Suppressor macrophage treated with lipopolysaccharide for 4 hours (primary cell): ENCODE data around the gene NUPR1.
"Not testable (repeated sequence)": the region's sequence is repeated elsewhere in the genome, so short reads cannot be mapped to it uniquely, and the experiment has no call there.

Experiments used
- DNase-seq: peaks from one replicate; pipeline ENCODE4 v3.0.0-alpha.2; 2020

Gene NUPR1

GRCh38 chr16:28497861-28498599, 40.7 kb downstream of the NUPR1 start:
- no peak for DNase-seq

DNA sequence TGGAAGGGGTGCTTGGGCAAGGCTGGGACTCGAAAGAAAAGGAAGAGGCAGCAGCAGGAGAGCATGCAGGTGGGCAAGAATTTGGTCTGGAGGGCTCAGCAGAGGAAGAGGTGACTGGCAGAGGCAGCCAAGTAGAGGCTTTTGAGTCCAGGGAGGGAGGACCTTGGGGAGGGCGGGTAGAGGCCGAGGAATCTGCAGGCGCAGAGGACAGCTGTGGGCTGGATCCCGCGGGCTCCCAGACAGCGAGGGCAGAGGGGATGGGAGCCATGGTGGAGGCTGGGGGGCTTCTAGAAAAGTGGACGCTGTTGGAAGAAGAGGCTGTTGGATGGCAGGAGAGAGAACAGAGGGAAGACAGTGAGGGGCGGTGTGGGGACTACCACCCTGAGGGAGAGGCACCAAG, 41.4 kb downstream of the NUPR1 start:
- DNase-seq, result no peak

DNA sequence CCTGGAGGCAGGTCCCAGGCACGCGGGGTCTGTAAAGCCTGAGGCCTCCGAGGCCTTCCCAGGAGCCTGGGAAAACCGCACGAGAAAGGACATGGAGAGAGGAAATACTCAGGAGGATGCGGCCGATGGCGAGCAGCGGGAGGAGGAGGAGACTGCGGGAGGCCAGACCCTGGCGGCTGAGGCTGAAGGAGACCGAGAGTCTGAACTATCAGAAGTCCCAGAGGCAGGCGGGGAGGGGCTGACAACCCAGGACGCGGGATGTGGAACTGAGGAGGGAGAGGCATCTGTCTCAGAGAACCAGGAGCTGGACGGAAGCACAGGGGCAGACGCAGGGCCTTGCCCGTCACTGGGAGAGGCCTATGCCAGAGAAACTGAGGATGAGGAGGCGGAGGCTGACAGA, 41.9 kb downstream of the NUPR1 start:
- DNase-seq, result no peak

DNA sequence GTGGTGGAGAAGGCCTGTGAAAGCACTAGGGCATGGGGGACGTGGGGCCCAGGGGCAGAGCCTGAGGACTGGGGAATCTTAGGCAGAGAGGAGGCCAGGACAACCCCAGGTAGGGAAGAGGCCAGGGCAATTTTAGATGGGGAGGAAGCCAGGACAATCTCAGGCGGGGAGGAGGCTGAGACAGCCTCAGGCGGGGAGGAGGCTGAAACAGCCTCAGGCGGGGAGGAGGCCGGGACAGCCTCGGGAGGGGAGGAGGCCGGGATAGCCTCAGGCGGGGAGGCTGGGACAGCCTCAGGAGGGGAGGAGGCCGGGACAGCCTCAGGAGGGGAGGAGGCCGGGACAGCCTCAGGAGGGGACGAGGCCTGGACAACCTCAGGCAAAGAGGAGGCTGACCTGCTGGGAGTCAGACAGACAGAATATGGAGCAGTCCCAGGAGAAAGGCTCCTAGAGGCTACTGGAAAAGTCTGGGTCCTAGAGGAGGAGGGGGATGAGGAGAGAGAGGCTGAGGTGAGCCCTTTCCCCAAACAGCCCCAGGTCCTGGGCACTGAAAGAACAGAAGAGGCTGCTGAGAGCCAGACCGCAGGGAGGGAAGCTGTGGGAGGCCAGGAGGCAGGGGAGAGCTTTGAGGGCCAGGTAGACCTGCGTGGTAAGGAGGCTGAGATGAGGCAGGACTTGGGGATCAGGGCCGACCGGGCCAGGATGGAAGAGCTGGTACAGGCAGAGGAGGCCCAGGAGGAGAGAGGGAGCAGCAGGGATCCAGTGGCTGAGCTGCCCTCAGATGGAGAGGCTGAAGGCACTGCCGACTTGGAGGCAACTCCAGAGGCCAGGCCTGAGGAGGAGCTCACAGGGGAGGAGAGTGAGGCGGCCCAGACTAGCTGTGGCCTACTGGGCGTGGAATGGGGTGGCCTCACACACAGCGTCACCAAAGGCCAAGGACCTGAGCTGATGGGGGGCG, 42.7 kb downstream of the NUPR1 start:
- no peak for DNase-seq

DNA sequence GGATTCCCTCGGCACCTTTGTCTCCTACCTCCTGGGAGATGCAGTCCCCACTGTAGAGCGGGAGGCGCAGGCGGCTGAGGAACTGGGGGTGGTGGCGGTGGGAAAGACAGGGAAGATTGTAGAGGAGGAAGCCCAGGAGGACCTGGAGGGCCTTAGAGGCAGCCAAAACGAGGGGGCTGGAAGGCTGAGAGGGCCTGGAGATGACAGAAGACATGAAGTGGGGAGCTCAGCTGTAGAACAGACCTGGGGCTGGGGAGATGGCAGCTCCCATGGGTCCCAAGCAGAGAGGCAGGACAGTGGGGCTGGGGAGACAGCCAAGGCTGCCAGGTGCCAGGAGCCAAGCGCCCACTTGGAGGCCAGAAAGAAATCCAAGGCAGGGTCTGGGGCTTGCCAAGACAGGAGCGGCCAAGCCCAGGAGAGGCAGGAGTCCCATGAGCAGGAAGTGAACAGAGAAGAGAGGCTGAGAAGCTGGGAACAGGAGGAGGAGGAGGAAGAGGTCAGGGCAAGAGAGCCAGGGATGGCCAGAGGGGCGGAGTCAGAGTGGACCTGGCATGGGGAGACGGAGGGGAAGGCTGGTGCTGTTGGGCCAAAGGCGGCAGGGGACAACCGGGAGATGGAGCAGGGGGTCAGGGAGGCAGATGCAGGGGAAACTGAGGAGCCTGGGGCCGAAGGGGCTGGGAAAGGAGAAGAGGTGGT, 43.5 kb downstream of the NUPR1 start:
- DNase-seq, result peak; percentile 51

GRCh38 chr16:28494121-28494851, 44.5 kb downstream of the NUPR1 start, which contains the start of gene APOBR:
Gene APOBR (plus strand): TSS chr16:28494643. CDS start chr16:28494682, 39 bp downstream.
- peak; percentile 95 for DNase-seq

GRCh38 chr16:28492511-28492910, 46.3 kb downstream of the NUPR1 start:
- no peak for DNase-seq

- DNase-seq, result peak; percentile 96
These were observed 46.8 kb downstream of the NUPR1 start, which contains the start of gene CLN3 for GRCh38 chr16:28491970-28492474. Gene CLN3 (minus strand): TSS chr16:28492074. CDS start chr16:28491759, 315 bp downstream.

DNA sequence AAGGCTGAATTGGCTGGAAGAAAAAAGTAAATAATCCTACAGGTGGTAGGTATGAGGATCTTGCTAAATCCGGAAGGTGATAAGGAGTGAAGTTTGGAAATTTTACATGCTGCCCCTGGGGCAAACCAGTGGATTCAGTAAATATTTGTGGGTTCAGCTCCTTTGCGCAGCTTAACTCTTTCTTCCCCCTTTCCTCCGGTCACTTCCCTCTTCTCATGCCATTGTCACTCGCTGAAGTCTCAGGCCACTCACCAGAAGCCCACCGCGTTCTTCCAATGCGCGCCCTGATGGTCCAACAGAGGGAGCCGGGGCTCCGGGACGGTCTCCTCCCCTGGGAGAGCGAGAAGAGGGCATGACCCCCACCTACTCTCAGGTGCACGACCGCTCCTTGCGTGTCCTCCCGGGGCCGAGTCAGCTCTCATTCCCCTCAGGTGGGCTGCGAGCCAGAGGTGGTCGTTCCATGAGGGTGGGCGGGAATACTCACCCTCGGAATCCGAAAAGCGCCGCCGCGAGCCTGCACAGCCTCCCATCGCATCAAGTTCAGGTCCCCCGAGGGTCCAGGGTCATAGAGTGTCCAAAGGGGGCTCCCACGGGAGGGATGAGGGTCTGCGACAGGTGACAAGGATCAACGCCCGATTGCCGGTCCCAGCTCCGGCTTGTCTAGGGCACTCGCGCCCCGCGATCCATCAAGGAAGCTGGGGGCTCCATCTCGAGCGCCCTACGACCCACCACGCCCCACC, 47.4 kb downstream of the NUPR1 start:
- DNase-seq, result peak; percentile 54

DNA sequence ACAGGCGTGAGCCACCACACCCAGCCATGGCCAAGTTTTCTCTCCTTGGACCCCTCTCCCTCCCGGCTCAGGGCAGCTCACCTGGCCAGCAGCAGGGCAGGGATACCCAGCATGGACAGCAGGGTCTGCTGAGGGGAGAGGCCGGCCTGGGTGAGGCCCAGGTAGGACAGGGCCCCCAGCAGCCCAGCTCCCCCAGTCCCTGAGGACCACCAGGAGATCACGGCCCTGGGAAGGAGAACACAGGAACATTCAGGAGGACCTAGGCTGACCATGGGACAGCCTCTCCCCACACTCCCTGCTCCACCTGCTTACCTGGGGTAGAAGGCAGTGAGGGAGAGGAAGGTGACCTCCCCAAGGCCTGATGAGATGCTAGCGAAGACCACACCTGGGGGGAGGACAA, 52.5 kb downstream of the NUPR1 start:
- DNase-seq, result no peak

- not testable (repeated sequence) for DNase-seq
These were observed 55.4 kb downstream of the NUPR1 start for GRCh38 chr16:28483361-28483760.
